ENCODE measurements around the gene ENGASE.
"Not testable (repeated sequence)": the region's sequence is repeated elsewhere in the genome, so short reads cannot be mapped to it uniquely, and the experiment has no call there.

The ENGASE gene

DNA sequence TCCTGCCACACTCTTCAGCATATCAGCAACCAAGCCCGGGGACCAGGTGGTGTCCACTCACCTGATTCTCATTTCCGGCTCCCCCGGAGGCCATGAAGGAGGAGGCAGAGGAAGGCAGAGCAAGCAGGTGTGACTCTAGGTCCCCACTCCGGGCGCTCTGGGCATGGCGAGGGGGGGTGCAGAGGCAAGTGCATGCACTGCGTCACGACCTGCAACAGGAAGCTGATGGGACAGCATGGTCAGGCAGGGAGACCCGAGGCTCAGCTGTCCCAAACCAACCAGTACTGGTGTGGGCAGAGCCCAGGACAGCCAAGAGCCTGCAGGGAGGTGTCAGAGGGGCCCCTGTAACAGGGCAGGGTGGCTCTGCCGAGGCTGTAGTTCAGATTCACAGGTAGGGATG, 2.1 kb upstream of the ENGASE start:
- DNase-seq (ENCODE audit: extremely low read depth, insufficient read length), result no peak
- TF ChIP-seq, protein P1, sequence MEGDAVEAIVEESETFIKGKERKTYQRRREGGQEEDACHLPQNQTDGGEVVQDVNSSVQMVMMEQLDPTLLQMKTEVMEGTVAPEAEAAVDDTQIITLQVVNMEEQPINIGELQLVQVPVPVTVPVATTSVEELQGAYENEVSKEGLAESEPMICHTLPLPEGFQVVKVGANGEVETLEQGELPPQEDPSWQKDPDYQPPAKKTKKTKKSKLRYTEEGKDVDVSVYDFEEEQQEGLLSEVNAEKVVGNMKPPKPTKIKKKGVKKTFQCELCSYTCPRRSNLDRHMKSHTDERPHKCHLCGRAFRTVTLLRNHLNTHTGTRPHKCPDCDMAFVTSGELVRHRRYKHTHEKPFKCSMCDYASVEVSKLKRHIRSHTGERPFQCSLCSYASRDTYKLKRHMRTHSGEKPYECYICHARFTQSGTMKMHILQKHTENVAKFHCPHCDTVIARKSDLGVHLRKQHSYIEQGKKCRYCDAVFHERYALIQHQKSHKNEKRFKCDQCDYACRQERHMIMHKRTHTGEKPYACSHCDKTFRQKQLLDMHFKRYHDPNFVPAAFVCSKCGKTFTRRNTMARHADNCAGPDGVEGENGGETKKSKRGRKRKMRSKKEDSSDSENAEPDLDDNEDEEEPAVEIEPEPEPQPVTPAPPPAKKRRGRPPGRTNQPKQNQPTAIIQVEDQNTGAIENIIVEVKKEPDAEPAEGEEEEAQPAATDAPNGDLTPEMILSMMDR (IDR thresholded peaks at IDR 0.05; ENCODE audit: insufficient read depth, low read length, poor library complexity, severe bottlenecking), result no peak
- Histone ChIP-seq H3K27me3 (replicated peaks; ENCODE audit: control insufficient read depth, insufficient read depth, low read length) (no peaks in the 10 kb centered on the region), H3K4me3 (replicated peaks; ENCODE audit: low read depth, low read length) (no peak overlapping the region), H3K36me3 (ENCODE audit: control insufficient read depth, insufficient read depth, low read length) (no peaks in the 10 kb centered on the region)

DNA sequence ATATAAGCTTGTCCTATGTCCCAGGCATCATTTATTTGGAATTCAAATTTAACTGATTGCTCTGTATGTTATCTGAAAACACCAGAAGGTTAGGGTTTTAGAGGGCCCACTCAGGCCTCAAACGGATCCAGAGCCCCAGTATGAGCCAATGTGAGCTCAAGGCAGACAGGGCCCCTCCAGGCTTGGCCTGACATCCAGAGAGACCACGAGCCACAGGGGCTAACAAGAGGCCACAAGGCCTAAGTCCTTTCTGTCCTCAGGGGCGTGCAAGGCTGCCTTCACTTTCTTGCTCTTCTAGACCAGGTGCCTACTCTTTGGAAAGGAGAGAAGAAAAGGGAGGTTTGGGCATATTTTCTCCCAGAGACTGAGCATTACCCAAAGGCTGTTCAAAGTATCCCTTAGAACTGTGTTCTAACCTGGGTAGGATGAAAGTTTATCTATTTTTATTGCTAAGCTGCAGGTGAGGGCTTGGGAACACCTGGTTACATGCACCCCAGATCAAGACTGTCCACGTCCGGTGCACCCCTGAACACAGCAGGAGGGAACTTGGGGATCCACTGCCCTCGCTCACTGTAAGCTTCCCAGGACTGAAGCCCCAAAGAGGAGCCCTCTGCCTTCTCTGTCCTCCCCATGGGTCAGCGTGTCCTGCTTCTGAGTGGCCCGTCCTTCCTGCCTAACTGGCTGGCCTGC, 1.5 kb upstream of the ENGASE start:
- Histone ChIP-seq H3K4me3 (replicated peaks; ENCODE audit: low read depth, low read length) (no peak overlapping the region), H3K27me3 (replicated peaks; ENCODE audit: control insufficient read depth, insufficient read depth, low read length) (no peaks in the 10 kb centered on the region), H3K36me3 (ENCODE audit: control insufficient read depth, insufficient read depth, low read length) (no peaks in the 10 kb centered on the region)
- DNase-seq (ENCODE audit: extremely low read depth, insufficient read length), result no peak
- TF ChIP-seq, protein P1 (IDR thresholded peaks at IDR 0.05; ENCODE audit: insufficient read depth, low read length, poor library complexity, severe bottlenecking), result no peak

DNA sequence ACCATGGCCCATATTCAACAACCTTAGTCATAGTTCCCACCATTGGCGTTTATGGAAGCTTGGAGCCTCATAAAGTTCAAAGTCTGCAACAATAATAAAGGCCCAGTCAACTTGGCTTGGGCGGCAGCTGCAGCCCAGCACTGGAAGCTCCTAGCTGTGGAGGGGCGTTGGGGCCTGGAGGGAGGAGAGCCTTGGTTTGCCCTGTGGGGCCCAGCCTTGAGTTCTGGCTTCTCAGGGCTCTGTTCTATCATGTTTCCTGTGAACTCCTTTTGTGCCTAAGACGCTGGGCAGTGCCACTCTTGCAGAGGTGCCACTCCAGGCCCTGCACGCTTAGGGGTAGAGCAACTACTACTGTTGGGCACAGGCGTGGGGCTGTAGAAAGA, 927 bp upstream of the ENGASE start:
- Histone ChIP-seq H3K4me3 (replicated peaks; ENCODE audit: low read depth, low read length) (no peak overlapping the region), H3K27me3 (replicated peaks; ENCODE audit: control insufficient read depth, insufficient read depth, low read length) (no peaks in the 10 kb centered on the region), H3K36me3 (ENCODE audit: control insufficient read depth, insufficient read depth, low read length) (peaks cover 4% of the 10 kb centered on the region)
- TF ChIP-seq, protein P1 (IDR thresholded peaks at IDR 0.05; ENCODE audit: insufficient read depth, low read length, poor library complexity, severe bottlenecking), result no peak
- no peak for DNase-seq (ENCODE audit: extremely low read depth, insufficient read length)

DNA sequence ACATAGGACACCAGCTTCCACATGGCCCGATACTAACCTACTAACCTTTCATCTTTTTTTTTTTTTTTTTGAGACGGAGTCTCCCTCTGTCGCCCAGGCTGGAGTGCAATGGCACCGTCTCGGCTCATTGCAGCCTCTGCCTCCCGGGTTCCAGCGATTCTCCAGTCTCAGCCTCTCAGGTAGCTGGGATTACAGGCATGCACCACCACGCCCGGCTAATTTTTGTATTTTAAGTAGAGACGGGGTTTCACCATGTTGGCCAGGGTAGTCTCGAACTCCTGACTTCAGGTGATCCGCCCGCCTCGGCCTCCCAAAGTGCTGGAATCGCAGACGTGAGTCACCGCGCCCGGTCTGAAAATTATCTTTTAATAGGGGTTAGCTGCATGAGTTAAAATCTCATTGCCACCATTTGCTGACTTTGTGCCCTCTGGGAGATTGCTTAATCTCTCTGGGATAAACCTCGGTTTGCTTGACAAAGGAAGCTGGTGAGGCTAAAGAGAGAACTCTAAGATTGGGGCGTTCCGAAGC, 439 bp upstream of the ENGASE start:
- DNase-seq (ENCODE audit: extremely low read depth, insufficient read length); H3K27me3 ChIP-seq (replicated peaks; ENCODE audit: control insufficient read depth, insufficient read depth, low read length); H3K36me3 ChIP-seq (ENCODE audit: control insufficient read depth, insufficient read depth, low read length): not testable (repeated sequence)
- H3K4me3 ChIP-seq (replicated peaks; ENCODE audit: low read depth, low read length), result peak overlapping the region; percentile 37

DNA sequence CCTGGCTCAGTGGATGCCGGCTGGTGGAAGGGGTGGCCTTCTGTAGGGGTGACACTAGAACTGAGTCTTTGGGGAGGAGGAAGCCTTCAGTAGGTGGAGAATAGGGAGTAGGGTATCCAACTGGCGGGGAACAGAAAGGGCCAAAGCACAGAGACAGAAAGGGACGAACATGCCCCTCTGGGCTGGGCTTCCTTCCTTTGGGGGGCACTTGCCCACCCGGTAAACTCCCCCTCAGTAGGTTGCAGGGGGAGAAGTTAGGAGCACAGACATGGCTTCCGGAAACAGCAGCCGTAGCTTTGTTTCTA, 774 bp downstream of the ENGASE start:
- TF ChIP-seq, protein P1 (IDR thresholded peaks at IDR 0.05; ENCODE audit: insufficient read depth, low read length, poor library complexity, severe bottlenecking), result no peak
- Histone ChIP-seq H3K4me3 (replicated peaks; ENCODE audit: low read depth, low read length) (peak overlapping the region; percentile 75), H3K36me3 (ENCODE audit: control insufficient read depth, insufficient read depth, low read length) (peaks cover 10% of the 10 kb centered on the region), H3K27me3 (replicated peaks; ENCODE audit: control insufficient read depth, insufficient read depth, low read length) (no peaks in the 10 kb centered on the region)
- no peak for DNase-seq (ENCODE audit: extremely low read depth, insufficient read length)

DNA sequence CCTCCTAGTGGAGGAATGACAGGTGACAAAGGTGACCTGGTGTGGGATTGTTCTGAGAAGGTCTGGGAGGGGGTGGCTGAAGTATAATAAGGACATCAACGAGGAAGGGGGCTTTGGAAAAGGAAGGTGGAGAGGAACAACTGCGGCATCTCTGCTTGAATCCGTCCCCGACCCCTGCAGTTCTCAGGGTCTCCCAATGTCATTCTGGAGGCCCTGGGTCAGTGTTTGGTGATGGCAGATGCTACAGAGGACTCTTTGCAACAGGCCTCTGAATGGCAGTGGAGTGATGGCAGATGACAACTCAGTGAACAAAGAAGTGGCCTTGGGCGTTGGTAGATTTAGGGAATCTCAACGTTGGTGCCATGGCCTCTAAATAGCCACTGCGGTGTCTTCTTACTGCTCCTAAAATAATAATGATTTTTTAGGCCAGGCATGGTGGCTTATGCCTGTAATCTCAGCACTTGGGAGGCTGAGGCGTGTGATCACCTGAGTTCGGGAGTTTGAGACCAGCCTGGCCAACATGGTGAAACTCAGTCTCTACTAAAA, 1.3 kb downstream of the ENGASE start:
- peaks cover 12% of the 10 kb centered on the region for H3K36me3 ChIP-seq (ENCODE audit: control insufficient read depth, insufficient read depth, low read length)
- H3K27me3 ChIP-seq (replicated peaks; ENCODE audit: control insufficient read depth, insufficient read depth, low read length), result no peaks in the 10 kb centered on the region
- no peak for DNase-seq (ENCODE audit: extremely low read depth, insufficient read length)
- TF ChIP-seq, protein P1 (IDR thresholded peaks at IDR 0.05; ENCODE audit: insufficient read depth, low read length, poor library complexity, severe bottlenecking), result no peak
- peak overlapping the region; percentile 75 for H3K4me3 ChIP-seq (replicated peaks; ENCODE audit: low read depth, low read length)

Measured in GM06990 (cell line).